Astrocyte of the spinal cord (primary cell): ENCODE data around the gene SLC24A4.

Experiments used
- DNase-seq: peaks from one replicate; pipeline ENCODE4 v3.0.0; 2011; ENCODE audit warnings: low read depth, low spot score
- H3K4me3 ChIP-seq: 2 replicates; pipeline ENCODE4 v1.5.1; 2011; ENCODE audit warnings: low read depth, mild to moderate bottlenecking, low read length, moderate library complexity
- in situ Hi-C: cut with HindIII; loops from 2 replicates; pipeline ENCODE4 v1.10.0; 2017; ENCODE audit warnings: low sequenced_read_pairs
- TF ChIP-seq, protein P1 (sequence below): IDR thresholded peaks from 2 replicates; pipeline ENCODE4 v1.5.1; 2012; ENCODE audit warnings: low read depth, mild to moderate bottlenecking, low read length, inconsistent platforms

Gene SLC24A4

DNA sequence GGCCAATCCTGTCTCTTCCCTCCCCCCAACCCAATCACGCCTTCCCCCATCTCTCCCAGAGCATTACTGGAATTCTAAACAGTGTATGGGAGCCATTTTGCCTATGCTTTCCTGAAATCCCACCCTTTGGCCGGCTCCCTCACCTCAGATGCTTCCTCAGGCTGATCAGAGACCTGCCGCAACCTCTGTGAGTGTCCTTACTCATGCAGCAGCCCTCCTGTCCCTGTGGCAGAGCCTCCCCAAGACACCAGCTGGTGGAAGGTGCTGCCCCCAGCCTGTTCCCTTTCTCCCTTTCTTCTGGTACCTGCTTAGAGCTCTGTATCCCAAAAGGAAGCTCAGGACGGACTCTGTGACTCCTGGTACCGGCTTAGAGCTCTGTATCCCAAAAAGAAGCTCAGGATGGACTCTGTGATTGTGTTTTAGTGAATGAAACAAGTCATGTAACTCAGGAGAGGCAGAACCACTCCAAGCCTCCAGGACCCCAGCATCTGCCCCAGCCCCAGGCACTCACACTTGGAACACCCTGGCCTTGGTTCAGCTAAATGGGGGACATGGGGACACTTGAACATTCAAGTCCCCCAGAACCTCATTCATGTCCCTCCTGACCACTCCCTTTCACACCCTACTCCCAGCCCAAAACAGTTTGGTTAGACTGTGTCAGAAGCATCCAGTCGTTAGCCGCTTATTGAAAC lies 161.3 kb downstream of the SLC24A4 start:
- DNase-seq, result no peak
- TF ChIP-seq, protein P1, sequence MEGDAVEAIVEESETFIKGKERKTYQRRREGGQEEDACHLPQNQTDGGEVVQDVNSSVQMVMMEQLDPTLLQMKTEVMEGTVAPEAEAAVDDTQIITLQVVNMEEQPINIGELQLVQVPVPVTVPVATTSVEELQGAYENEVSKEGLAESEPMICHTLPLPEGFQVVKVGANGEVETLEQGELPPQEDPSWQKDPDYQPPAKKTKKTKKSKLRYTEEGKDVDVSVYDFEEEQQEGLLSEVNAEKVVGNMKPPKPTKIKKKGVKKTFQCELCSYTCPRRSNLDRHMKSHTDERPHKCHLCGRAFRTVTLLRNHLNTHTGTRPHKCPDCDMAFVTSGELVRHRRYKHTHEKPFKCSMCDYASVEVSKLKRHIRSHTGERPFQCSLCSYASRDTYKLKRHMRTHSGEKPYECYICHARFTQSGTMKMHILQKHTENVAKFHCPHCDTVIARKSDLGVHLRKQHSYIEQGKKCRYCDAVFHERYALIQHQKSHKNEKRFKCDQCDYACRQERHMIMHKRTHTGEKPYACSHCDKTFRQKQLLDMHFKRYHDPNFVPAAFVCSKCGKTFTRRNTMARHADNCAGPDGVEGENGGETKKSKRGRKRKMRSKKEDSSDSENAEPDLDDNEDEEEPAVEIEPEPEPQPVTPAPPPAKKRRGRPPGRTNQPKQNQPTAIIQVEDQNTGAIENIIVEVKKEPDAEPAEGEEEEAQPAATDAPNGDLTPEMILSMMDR, result no peak

DNA sequence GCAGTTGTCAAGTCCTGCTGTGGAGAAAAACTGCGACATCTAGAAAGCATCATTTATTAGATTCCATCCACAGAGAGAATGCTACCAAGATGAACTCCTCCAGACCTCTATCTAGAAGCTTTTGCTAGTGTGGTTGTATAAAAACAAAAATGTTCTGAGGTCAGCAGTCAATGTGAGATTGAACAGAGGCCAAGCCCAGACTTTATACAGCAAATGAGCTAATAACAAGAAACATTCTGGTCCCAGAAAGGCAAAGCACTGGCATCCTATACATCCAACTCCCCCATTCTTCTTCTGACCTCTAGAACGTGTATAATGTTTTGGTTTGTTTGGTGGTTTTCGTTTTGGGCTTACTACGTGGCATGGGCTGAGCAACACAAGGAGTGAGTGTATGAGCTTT lies 163.9 kb downstream of the SLC24A4 start:
- TF ChIP-seq, protein P1, result no peak
- no peak overlapping the region for H3K4me3 ChIP-seq
- in situ Hi-C loops, result no loop called here
- DNase-seq, result peak; percentile 74

More for the DNA sequence above, 161.3 kb downstream of the SLC24A4 start:
- H3K4me3 ChIP-seq, result no peak overlapping the region
- in situ Hi-C loops, result no loop called here

DNA sequence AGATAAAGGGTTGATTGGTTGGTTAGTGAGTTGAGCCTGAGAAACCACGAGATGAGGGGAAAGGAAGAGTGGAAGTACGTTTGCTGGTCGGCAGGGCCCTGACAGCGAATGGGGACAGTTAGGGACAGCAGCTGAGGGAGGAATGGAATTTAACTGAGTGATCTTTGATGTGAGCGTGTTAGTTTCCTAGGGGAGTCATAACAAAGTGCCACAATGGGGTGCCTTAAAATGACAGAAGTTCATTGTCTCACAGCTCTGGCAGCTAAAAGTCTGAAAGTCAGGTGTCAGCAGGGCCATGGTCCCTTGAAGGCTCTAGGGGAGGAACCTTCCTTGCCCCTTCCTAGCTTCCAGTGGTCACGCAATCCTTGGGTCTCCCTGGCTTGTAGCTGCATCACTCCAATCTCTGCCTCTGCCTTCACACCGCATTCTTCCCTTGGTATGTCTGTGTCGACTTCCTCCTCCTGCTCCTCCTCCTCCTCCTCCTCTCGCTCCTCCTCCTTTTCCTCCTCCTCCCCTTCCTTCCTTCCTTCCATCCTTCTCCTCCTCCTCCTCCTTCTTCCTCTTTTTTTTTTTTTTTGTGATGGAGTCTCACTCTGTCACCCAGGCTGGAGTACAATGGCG lies 164.7 kb downstream of the SLC24A4 start:
- DNase-seq, result no peak
- TF ChIP-seq, protein P1, result no peak
- H3K4me3 ChIP-seq, result no peak overlapping the region
- in situ Hi-C loops, result no loop called here

DNA sequence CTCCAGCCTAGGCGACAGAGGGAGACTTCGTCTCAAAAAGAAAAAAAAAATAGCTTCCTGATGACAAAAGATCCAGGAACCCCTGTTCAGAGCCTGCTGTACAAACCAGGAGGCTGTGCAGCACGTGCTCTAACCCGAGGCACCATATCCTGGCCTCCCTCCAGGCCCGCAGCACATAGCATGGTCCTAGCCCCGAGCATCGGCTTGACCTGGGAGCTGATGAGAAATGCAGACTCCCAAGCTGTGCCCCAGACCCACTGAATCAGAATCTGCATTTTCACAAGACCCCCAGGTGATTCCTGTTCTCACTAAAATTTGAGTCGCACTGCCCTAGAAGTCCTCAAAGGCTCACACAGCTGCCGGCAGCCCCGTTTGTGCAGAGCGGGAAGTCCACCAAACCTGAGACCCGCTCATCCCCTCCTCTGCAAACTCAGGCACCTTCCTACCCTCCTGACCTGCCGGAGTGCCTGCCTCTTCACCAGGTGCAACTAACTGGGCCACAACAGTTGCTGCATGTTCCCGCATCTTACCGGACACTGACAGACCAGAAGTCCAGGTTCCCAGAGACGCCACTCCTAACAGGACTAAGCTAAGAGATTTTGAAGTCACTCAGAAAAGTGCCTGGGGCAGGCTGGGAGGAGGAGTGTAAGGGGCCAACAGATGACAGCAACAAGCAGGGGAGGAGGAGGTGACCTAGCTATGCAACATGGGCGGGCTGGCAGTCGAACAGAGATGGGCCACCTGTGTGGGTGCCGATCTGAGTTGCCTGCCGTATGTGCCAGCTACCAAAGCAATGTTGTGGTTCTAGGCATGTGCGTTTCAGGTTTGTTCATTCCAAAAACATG lies 166.7 kb downstream of the SLC24A4 start:
- H3K4me3 ChIP-seq, result no peak overlapping the region
- in situ Hi-C loops, result no loop called here
- no peak for DNase-seq
- TF ChIP-seq, protein P1, result no peak

DNA sequence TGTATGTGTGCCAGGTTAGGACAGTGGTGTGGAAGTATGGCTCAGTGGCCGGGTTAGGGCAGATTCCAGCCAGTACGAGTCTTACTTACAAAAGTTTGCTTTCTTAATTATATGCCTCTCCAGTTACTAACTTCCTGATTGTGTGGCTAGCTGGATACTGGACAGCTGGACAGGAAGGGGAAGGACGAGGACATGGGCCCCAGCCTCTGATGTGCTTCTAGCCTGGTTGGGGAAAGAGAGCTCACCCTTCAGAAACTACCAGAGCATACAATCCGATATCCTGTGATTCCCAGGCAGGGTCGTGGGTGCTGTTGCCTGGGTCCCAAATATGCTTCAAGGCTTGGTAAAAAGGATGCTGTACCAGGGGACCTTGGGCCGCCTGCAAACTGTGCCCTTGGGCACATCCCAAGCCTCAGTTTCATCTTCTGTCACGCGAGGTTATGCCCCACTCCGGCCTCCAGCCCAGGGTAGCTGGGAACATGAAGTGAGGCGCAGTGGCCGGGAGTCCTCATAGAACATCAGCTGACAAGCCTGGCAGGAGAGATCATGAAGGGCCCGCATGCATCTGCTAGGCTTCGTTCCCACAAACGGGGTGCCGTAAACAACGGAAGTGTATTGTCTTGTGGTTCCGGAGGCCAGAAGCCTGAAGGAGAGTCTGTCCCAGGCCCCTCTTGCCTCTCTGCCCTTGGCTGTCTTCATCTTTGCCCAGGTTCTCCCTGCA lies 167.4 kb downstream of the SLC24A4 start:
- in situ Hi-C loops, result no loop called here
- no peak for DNase-seq
- TF ChIP-seq, protein P1, result no peak
- no peak overlapping the region for H3K4me3 ChIP-seq

DNA sequence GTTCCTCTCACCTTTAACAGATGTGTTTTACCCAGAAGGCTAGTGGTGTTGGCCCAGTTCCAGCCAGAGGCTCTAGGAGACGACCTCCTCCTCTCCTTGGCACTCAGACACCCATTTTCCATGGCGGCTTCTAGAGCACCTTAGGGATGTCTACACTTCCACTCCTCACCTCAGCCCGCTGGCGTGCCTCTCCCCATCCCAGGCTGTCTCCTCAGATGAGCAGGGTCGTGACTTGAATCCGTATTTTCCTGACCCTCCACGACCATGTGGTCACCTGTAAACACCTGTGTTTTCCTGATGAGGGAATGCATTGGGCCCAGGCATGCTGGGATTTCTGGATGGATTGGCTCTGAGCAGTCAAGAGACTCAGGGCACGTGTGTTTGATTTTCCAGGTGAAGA lies 168.8 kb downstream of the SLC24A4 start:
- DNase-seq, result no peak
- in situ Hi-C loops, result no loop called here
- H3K4me3 ChIP-seq, result no peak overlapping the region
- TF ChIP-seq, protein P1, result no peak
